DND-41 (cell line): ENCODE results near the gene RAMP3.

Experiments used
- ATAC-seq: fragments of 200-7000 bp; cut with Tn5 transposase; 3 replicates; pipeline ENCODE4 v1.9.1; 2021; ENCODE audit warnings: low read depth; ENCODE audit not compliant: insufficient read depth
- DNase-seq: peaks from one replicate; pipeline ENCODE4 v3.0.0-alpha.2; 2020
- H2AFZ ChIP-seq: 2 replicates; pipeline ENCODE4 v1.6.0; 2012; ENCODE audit warnings: low read depth, low read length
- H3K27ac ChIP-seq: 2 replicates; pipeline ENCODE4 v1.5.1; 2012; ENCODE audit warnings: low read length, inconsistent platforms
- H3K27me3 ChIP-seq: fragments of 200-600 bp; sonication (generic); 2 replicates; pipeline ENCODE4 v1.6.0; 2012; ENCODE audit warnings: low read length, mild to moderate bottlenecking, inconsistent platforms; ENCODE audit not compliant: insufficient read depth, poor library complexity
- H3K36me3 ChIP-seq: 2 replicates; pipeline ENCODE4 v1.5.1; 2012; ENCODE audit warnings: low read length, inconsistent platforms; ENCODE audit not compliant: insufficient read depth
- H3K4me1 ChIP-seq: 2 replicates; pipeline ENCODE4 v1.5.1; 2012; ENCODE audit warnings: mild to moderate bottlenecking, low read length; ENCODE audit not compliant: insufficient read depth
- H3K4me2 ChIP-seq: 2 replicates; pipeline ENCODE4 v1.6.0; 2012; ENCODE audit warnings: mild to moderate bottlenecking, moderate library complexity, low read length, inconsistent platforms; ENCODE audit not compliant: insufficient read depth
- H3K4me3 ChIP-seq, 2 experiments: fragments of 200-600 bp in 1 of 2; shearing (Covaris generic) in 1 of 2; 2 replicates each; pipeline ENCODE4 v1.5.1; 2012 to 2016; ENCODE audit warnings: inconsistent platforms in 2 of 2, low read length in 2 of 2, mild to moderate bottlenecking in 2 of 2, low read depth in 1 of 2, moderate library complexity in 1 of 2
- H3K79me2 ChIP-seq: 2 replicates; pipeline ENCODE4 v1.6.0; 2012; ENCODE audit warnings: low read length, inconsistent platforms; ENCODE audit not compliant: insufficient read depth
- H3K9ac ChIP-seq: 2 replicates; pipeline ENCODE4 v1.6.0; 2012; ENCODE audit warnings: low read depth, mild to moderate bottlenecking, inconsistent platforms, low read length, moderate library complexity
- H3K9me3 ChIP-seq: 2 replicates; pipeline ENCODE4 v1.5.1; 2012; ENCODE audit warnings: low read length, moderate library complexity, mild to moderate bottlenecking, inconsistent platforms; ENCODE audit not compliant: insufficient read depth, severe bottlenecking
- H4K20me1 ChIP-seq: 2 replicates; pipeline ENCODE4 v1.6.0; 2012; ENCODE audit warnings: low read length; ENCODE audit not compliant: insufficient read depth
- EZH2 ChIP-seq: IDR thresholded peaks from 3 replicates; pipeline ENCODE4 v1.6.1; 2012; ENCODE audit warnings: borderline replicate concordance, low read depth, mild to moderate bottlenecking, moderate library complexity, low read length, inconsistent platforms; ENCODE audit not compliant: severe bottlenecking
- TF ChIP-seq, protein P1 (sequence below): IDR thresholded peaks from 2 replicates; pipeline ENCODE4 v1.5.1; 2012; ENCODE audit warnings: borderline replicate concordance, low read length, moderate library complexity, mild to moderate bottlenecking; ENCODE audit not compliant: poor library complexity, severe bottlenecking; ENCODE audit errors: extremely low read depth

RAMP3 gene

DNA sequence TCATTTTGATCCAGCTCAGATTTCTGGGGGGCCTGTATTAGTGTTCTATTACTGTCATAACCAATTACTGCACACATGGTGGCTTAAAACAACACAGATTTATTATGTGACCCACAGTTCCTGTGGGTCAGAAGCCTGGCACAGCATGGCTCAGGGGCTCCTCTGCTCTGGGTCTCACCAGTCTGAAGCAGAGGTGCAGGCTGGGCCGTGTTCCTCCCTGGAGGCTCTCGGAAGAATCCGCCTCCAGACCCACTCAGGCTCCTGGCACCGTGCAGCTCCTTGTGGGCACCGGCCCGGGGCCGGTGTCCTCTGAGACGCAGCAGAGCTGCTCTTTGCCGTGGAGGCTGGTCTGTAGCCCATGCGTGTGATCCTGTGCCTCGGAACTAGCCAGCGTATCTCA is 61.5 kb downstream of the RAMP3 start:
- no peaks in the 10 kb centered on the region for H3K79me2 ChIP-seq
- peaks cover 3% of the 10 kb centered on the region for H3K27me3 ChIP-seq
- DNase-seq (no peak), ATAC-seq (no peak)
- no peaks in the 10 kb centered on the region for H3K4me1 ChIP-seq
- H3K4me2 ChIP-seq = no peak overlapping the region
- no peaks in the 10 kb centered on the region for H3K36me3 ChIP-seq
- no peak overlapping the region for H2AFZ ChIP-seq
- no peaks in the 10 kb centered on the region for H4K20me1 ChIP-seq
- H3K4me3 ChIP-seq = no peak overlapping the region
- no peak overlapping the region for H3K27ac ChIP-seq
- H3K9me3 ChIP-seq = no peaks in the 10 kb centered on the region
- no peak for TF ChIP-seq EZH2
- TF ChIP-seq, protein P1, sequence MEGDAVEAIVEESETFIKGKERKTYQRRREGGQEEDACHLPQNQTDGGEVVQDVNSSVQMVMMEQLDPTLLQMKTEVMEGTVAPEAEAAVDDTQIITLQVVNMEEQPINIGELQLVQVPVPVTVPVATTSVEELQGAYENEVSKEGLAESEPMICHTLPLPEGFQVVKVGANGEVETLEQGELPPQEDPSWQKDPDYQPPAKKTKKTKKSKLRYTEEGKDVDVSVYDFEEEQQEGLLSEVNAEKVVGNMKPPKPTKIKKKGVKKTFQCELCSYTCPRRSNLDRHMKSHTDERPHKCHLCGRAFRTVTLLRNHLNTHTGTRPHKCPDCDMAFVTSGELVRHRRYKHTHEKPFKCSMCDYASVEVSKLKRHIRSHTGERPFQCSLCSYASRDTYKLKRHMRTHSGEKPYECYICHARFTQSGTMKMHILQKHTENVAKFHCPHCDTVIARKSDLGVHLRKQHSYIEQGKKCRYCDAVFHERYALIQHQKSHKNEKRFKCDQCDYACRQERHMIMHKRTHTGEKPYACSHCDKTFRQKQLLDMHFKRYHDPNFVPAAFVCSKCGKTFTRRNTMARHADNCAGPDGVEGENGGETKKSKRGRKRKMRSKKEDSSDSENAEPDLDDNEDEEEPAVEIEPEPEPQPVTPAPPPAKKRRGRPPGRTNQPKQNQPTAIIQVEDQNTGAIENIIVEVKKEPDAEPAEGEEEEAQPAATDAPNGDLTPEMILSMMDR = no peak
- no peak overlapping the region for H3K9ac ChIP-seq

DNA sequence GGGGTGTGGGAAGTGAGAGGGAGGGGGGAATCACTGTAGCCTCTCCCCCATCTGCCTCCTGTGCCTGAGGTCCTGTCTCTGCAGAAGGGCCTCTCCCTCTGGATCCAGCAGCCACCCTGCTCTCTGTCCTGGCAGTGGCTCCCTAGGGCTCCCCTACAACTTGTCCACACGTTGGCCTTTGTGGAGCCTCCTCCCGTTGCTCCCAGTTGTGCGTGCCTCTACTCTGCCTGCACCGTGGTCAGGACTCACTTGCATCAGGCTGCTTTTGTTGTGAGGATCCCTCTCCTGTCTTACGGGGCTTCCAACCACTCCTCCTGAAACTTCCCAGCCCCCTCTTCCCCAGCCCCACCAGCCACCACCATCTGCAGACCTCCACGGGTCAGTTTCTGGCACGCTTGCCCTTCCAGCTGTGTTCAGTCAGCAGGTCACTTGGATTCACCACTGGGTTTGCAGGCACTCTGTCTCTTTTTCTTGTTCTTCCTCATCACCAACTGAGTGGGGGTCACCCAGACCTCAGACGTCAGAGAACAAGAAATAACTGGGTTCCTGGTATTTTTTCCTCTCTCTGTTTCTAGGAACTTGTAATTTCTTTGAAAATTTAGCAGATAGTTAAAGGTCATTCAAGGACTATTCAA is 62.3 kb downstream of the RAMP3 start:
- TF ChIP-seq, protein P1 = no peak
- no peak overlapping the region for H3K27ac ChIP-seq
- no peak overlapping the region for H3K4me2 ChIP-seq
- H3K4me1 ChIP-seq = no peaks in the 10 kb centered on the region
- no peak overlapping the region for H3K9ac ChIP-seq
- H3K36me3 ChIP-seq = no peaks in the 10 kb centered on the region
- DNase-seq = no peak
- no peak overlapping the region for H3K4me3 ChIP-seq
- no peak for ATAC-seq
- H3K79me2 ChIP-seq = no peaks in the 10 kb centered on the region
- no peaks in the 10 kb centered on the region; the same call in 1 of the 2 replicates for H4K20me1 ChIP-seq
- no peaks in the 10 kb centered on the region for H3K9me3 ChIP-seq
- no peaks in the 10 kb centered on the region for H3K27me3 ChIP-seq
- H2AFZ ChIP-seq = no peak overlapping the region

DNA sequence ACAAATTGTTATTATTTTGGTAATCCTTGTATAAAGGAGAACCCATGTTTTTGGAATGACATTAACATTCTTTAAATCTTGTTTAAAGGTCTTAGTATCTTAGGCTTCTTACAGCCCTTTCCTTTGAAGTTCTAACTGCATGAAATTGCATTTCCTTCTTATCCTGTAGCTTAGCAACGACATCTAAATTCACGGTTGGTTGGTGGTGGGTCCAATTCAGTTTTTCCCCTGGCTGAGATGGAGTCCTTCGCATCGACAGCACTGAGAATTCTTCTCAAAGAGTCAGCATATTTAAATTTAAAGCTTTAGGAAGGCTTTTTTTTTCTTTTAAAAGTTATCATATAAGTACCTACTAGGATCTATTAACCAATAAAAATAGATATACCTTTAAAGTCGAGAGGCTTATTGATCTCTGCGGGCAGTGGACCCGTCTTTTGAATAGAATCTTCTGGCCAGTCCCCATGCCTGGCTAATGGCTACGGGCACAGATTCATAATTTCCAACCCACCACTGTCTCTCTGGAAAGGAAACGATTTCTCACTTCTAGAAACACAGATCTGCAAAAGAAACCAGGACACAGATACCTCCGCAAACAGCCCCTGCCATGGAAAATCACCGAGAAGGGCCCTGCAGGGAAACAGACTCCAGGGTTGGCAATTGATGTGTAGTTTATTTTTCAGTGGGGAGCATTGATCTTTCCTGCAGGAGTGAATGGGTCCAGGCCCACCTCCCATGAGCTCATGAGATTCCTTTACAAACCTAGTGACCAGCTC is 63.4 kb downstream of the RAMP3 start:
- Histone ChIP-seq H3K9me3 (no peaks in the 10 kb centered on the region), H4K20me1 (peaks cover 6% of the 10 kb centered on the region), H3K4me3 (no peak overlapping the region), H3K9ac (no peak overlapping the region), H3K4me1 (no peaks in the 10 kb centered on the region), H3K4me2 (no peak overlapping the region), H3K36me3 (no peaks in the 10 kb centered on the region), H3K27ac (no peak overlapping the region), H3K79me2 (no peaks in the 10 kb centered on the region), H3K27me3 (no peaks in the 10 kb centered on the region), H2AFZ (no peak overlapping the region)
- TF ChIP-seq, protein P1 = no peak
- no peak for TF ChIP-seq EZH2
- ATAC-seq = no peak
- no peak for DNase-seq
